AG04449 (cell line): ENCODE results near the gene NTRK3.

ENCODE experiments used
- CTCF ChIA-PET: fragments of 350-600 bp; formaldehyde crosslinking; extraction: SDS; loops from one replicate; lab custom pipeline; 2021; ENCODE audit warnings: antibody characterized with exemption; lab: Yijun Ruan, JAX
- POLR2A ChIA-PET: fragments of 400-600, 350-600 bp; formaldehyde crosslinking; extraction: SDS; loops from one replicate; lab custom pipeline; 2020; ENCODE audit warnings: antibody characterized with exemption, inconsistent platforms; lab: Yijun Ruan, JAX
- DNase-seq: peaks from one replicate; pipeline ENCODE4 v3.0.0-alpha.2; 2010; ENCODE audit warnings: low read depth, low spot score
- H3K4me3 ChIP-seq: 2 replicates; pipeline ENCODE4 v1.5.1; 2011; ENCODE audit warnings: low read depth, mild to moderate bottlenecking, control low read depth, low read length
- TF ChIP-seq, protein P1 (sequence below): IDR thresholded peaks from one replicate; pipeline ENCODE4 v1.5.1; 2011; ENCODE audit warnings: mild to moderate bottlenecking, moderate library complexity, low read length, control low read depth, inconsistent platforms; ENCODE audit not compliant: insufficient read depth; ENCODE audit errors: missing control alignments

Gene NTRK3

DNA sequence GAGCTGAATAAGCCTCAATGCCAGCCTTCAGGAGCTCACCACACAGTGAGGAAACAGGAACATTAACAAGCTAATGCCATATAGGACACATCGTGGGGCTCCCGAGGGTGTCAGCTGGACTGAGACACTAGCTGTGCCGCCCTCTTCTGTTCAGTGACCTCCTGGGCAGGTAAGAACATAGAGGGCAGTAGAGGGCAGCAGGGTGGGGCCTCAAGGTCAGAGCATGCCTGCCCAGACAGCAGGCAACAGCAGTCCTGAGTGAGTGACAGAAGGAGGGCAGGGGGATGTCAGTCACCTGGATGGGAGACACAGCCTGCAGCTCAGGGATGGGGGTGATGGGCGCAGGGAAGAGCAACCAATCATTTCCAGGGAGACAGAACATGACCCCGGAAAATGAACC lies 15.5 kb downstream of the NTRK3 start:
- no peak for DNase-seq

DNA sequence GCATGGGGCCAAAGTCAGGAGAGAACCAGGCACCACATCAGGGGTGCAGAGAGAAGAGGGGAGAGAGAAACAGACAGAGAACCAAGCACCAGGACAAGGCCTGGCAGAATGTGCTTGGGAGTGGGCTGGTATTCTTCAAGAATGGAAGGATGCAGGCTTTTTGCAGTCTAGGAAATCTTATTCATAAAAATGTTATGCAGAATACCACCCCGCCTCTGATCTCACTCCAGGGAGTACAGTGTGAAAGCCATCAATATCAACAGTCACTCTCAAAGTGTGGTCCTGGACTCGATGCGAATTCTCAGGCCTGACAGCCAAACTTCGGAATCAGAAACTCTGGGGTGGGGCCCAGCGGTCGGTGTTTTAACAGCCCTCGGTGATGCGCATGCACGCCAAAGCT lies 16.9 kb downstream of the NTRK3 start:
- TF ChIP-seq, protein P1, sequence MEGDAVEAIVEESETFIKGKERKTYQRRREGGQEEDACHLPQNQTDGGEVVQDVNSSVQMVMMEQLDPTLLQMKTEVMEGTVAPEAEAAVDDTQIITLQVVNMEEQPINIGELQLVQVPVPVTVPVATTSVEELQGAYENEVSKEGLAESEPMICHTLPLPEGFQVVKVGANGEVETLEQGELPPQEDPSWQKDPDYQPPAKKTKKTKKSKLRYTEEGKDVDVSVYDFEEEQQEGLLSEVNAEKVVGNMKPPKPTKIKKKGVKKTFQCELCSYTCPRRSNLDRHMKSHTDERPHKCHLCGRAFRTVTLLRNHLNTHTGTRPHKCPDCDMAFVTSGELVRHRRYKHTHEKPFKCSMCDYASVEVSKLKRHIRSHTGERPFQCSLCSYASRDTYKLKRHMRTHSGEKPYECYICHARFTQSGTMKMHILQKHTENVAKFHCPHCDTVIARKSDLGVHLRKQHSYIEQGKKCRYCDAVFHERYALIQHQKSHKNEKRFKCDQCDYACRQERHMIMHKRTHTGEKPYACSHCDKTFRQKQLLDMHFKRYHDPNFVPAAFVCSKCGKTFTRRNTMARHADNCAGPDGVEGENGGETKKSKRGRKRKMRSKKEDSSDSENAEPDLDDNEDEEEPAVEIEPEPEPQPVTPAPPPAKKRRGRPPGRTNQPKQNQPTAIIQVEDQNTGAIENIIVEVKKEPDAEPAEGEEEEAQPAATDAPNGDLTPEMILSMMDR = no peak
- ChIA-PET CTCF (interaction anchor here (1.4 to 1.8 kb wide), 3 partner anchors 9 to 210 kb away, joined by 4 to 16 read pairs (median 6); no protein-coding TSS in a partner anchor), POLR2A (no interaction called here)
- H3K4me3 ChIP-seq = no peak overlapping the region
- no peak for DNase-seq

More for the DNA sequence above, 15.5 kb downstream of the NTRK3 start:
- TF ChIP-seq, protein P1 = no peak
- ChIA-PET POLR2A (no interaction called here), CTCF (interaction anchor here (0.9 to 18.3 kb wide), 3 partner anchors 9 to 207 kb away, joined by 4 to 407 read pairs (median 5); no protein-coding TSS in a partner anchor)
- no peak overlapping the region for H3K4me3 ChIP-seq

- TF ChIP-seq, protein P1 = no peak
- CTCF ChIA-PET = interaction anchor here (0.6 to 1.8 kb wide), 6 partner anchors 10 to 211 kb away, joined by 3 to 16 read pairs (median 4); no protein-coding TSS in a partner anchor
- DNase-seq = peak; percentile 28
- POLR2A ChIA-PET = no interaction called here
- no peak overlapping the region for H3K4me3 ChIP-seq
Observed at GRCh38 chr15:88238618-88239430, 17.7 kb downstream of the NTRK3 start.

- CTCF ChIA-PET = interaction anchor here (5.8 kb wide), 1 partner anchor 13 kb away, joined by 57 read pairs; no protein-coding TSS in a partner anchor
- DNase-seq = no peak
- TF ChIP-seq, protein P1 = no peak
- POLR2A ChIA-PET = no interaction called here
- no peak overlapping the region for H3K4me3 ChIP-seq
Observed at GRCh38 chr15:88234711-88235110, 21.8 kb downstream of the NTRK3 start.

DNA sequence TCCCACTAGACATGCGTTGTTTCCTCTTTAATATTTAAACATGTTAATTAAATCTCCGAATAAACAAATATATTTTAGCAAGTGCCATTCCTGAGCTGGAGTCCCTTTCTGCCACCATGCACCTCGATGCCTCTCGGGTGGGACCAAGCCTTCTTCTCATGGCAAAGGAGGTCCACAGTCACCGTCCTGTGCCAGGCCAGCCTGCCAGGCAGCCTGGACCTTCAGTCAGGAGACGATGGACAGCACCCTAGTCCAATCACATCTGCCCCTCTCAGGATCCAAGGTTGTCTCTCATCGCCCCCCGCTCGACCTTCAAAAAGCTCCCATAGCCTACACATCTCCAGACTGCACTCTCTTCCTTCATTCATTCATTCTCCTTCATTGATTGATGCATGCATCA lies 22.6 kb downstream of the NTRK3 start:
- H3K4me3 ChIP-seq = no peak overlapping the region
- DNase-seq = no peak
- ChIA-PET POLR2A (no interaction called here), CTCF (interaction anchor here (5.8 kb wide), 1 partner anchor 14 kb away, joined by 57 read pairs; no protein-coding TSS in a partner anchor)
- TF ChIP-seq, protein P1 = no peak

- no peak overlapping the region for H3K4me3 ChIP-seq
- no peak for DNase-seq
- TF ChIP-seq, protein P1 = no peak
- ChIA-PET POLR2A (no interaction called here), CTCF (interaction anchor here (1.2 to 5.8 kb wide), 3 partner anchors 8 to 15 kb away, joined by 5 to 57 read pairs (median 6); no protein-coding TSS in a partner anchor)
Observed at GRCh38 chr15:88232771-88233201, 23.8 kb downstream of the NTRK3 start.
